Hepatocyte (in vitro differentiated cells): ENCODE results near the gene CSMD2.

Experiments
- EZH2 ChIP-seq: fragments of 200-600 bp; sonication (generic); IDR thresholded peaks from 2 replicates; pipeline ENCODE4 v1.6.1; 2016; ENCODE audit warnings: antibody characterized with exemption, mild to moderate bottlenecking, borderline replicate concordance
- TF ChIP-seq, protein P1 (sequence below): fragments of 200-600 bp; sonication (generic); IDR thresholded peaks from 2 replicates; pipeline ENCODE4 v1.5.1; 2016; ENCODE audit warnings: antibody characterized with exemption, mild to moderate bottlenecking; ENCODE audit not compliant: poor library complexity

DNA sequence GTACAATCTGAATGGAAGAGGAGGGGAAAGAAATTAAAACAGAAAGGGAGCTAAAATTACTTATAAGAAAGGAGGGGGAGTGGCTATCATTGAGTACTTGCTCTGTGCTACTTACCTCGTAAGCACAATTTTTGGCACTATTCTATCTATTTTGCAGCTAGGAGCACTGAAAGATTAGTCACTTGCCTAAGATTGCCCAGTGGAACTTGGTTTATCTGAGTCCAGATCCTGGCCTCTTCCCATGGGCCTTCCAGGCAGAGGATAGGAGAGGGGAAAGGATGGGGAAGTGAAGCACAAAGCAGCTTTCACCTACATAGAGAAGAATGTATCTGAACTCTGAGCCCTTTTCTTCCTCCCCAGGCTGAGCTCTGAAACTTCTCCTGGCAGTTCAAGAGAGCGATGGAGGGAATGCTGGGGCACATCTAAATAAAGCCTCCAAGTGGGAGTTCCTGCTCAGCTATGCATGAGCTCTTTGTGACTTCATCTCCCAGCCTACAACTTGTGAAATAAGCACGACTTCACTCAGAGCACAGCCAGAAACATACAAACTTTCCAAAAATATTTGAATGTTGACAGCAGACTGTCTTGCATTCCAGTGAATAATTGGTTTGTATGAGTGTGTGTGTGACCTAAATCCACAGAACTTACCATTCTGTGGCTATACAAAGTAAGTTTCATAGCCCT, 271.7 kb downstream of the CSMD2 start:
- TF ChIP-seq, protein P1, sequence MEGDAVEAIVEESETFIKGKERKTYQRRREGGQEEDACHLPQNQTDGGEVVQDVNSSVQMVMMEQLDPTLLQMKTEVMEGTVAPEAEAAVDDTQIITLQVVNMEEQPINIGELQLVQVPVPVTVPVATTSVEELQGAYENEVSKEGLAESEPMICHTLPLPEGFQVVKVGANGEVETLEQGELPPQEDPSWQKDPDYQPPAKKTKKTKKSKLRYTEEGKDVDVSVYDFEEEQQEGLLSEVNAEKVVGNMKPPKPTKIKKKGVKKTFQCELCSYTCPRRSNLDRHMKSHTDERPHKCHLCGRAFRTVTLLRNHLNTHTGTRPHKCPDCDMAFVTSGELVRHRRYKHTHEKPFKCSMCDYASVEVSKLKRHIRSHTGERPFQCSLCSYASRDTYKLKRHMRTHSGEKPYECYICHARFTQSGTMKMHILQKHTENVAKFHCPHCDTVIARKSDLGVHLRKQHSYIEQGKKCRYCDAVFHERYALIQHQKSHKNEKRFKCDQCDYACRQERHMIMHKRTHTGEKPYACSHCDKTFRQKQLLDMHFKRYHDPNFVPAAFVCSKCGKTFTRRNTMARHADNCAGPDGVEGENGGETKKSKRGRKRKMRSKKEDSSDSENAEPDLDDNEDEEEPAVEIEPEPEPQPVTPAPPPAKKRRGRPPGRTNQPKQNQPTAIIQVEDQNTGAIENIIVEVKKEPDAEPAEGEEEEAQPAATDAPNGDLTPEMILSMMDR = no peak
- TF ChIP-seq EZH2 = no peak
